ACC112 (cell line): Measurements from ENCODE around the gene SP1.
"Not testable (repeated sequence)": the region's sequence is repeated elsewhere in the genome, so short reads cannot be mapped to it uniquely, and the experiment has no call there.

Experiments
- H2AFZ ChIP-seq: fragments of 200-600 bp; sonication (generic); one replicate; pipeline ENCODE4 v1.6.0; 2017; ENCODE audit warnings: antibody characterized with exemption, low read length; ENCODE audit not compliant: unreplicated experiment
- H3K27ac ChIP-seq: fragments of 200-600 bp; sonication (generic); 2 replicates; pipeline ENCODE4 v1.5.1; 2014; ENCODE audit warnings: low read depth, mild to moderate bottlenecking, antibody characterized with exemption, low read length, moderate library complexity
- H3K27me3 ChIP-seq: fragments of 200-600 bp; sonication (generic); 2 replicates; pipeline ENCODE4 v1.6.1; 2014; ENCODE audit warnings: mild to moderate bottlenecking, antibody characterized with exemption, low read length, moderate library complexity, mixed read lengths; ENCODE audit not compliant: insufficient read depth
- H3K36me3 ChIP-seq: fragments of 200-600 bp; sonication (generic); 2 replicates; pipeline ENCODE4 v1.6.1; 2016; ENCODE audit warnings: mild to moderate bottlenecking, antibody characterized with exemption, low read length, moderate library complexity, mixed read lengths; ENCODE audit not compliant: insufficient read depth
- H3K4me1 ChIP-seq: fragments of 200-600 bp; sonication (generic); one replicate; pipeline ENCODE4 v1.6.1; 2016; ENCODE audit warnings: low read length, mixed read lengths; ENCODE audit not compliant: insufficient read depth, unreplicated experiment, control insufficient read depth
- H3K4me3 ChIP-seq: fragments of 200-600 bp; sonication (generic); 2 replicates; pipeline ENCODE4 v1.5.1; 2014; ENCODE audit warnings: mild to moderate bottlenecking, low read depth, low read length
- H3K79me2 ChIP-seq: fragments of 200-600 bp; sonication (generic); one replicate; pipeline ENCODE4 v1.6.0; 2016; ENCODE audit warnings: low read length; ENCODE audit not compliant: control insufficient read depth, unreplicated experiment, insufficient read depth

The SP1 gene

DNA sequence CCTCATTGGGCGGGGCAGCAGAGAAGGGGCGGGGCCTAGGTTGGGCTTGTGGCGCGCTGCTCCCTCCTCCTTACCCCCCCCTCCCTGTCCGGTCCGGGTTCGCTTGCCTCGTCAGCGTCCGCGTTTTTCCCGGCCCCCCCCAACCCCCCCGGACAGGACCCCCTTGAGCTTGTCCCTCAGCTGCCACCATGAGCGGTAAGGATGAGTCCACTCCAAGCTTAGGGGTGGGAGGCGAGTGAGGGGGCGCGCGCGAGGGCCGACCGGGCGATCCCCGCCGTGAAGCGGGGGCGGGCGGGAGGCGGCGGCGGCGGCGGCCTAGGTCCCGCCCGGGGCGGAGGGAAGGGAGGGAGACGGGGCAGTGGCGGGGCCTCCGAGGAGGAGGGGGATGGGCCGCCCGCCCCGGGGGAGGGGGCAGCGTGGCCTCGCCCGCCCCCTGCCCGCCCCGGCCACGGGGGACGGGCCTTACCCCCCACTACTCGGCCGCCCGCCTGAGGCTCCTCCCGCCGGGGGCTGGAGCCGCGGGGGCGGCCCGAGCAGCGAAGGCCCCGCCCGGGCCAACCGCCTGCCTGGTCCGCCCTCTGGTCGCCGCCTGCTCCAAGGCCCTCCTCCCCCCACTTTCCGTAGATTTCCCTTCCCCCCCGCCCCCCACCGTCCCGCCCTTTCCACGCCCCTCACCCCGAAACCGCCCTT lies at the start of gene SP1:
SP1 (plus strand) TSS at position 73 of the 690 bp plus-strand sequence; CDS start at position 189, 116 bp downstream.
- peak within 1 kb of the TSS; percentile 97 for H3K27ac ChIP-seq
- peak within 1 kb of the TSS; percentile 83 for H2AFZ ChIP-seq
- peak within 1 kb of the TSS; percentile 81 for H3K4me3 ChIP-seq
- peaks cover 40% of the 10 kb centered on the region for H3K79me2 ChIP-seq
- H3K4me1 ChIP-seq, result peaks cover 41% of the 10 kb centered on the region
- peaks cover 17% of the 10 kb centered on the region; the same call in 1 of the 2 replicates for H3K36me3 ChIP-seq
- no peaks in the 10 kb centered on the region for H3K27me3 ChIP-seq

DNA sequence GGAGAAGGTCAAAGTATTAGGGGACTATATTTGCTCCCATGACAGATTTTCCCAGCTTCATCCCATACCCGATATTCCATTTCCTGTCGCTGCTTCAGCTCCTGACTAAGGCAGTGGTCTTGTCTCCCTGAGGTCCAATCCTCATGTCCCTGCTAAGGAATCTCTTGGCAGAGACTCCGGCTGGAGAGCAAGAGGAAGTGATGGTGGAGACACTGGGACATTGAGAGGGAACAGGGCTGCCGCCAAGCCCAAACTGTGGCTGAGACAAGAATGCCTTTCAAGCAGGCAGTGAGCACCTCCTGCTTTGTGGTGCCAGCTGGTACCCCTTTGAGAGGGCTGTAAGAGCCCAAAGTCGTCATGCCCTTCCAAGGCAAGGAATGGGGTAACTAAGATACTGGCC lies 49.3 kb upstream of the SP1 start:
- peaks cover 3% of the 10 kb centered on the region for H3K4me1 ChIP-seq
- no peak overlapping the region for H3K4me3 ChIP-seq
- no peaks in the 10 kb centered on the region for H3K79me2 ChIP-seq
- no peak overlapping the region for H2AFZ ChIP-seq
- H3K27ac ChIP-seq, result no peak overlapping the region
- peaks cover 5% of the 10 kb centered on the region for H3K27me3 ChIP-seq
- no peaks in the 10 kb centered on the region for H3K36me3 ChIP-seq

DNA sequence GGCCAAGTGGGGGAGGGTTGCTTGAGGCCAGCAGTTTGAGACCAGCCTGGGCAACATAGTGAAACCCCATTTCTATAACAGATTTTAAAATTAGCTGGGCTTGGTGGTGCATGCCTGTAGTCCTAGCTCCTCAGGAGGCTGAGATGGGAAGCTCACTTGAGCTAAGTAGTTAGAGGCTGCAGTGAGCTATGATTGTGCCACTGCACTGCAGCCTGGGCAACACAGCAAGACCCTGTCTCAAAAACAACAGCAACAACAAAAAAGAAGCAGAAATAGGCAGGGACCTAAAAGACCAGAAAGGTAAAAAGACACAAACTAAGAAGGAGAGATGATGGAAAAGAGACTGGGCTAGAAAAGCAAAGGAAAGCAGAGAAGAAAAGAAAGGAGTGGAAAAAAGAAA lies 47.6 kb upstream of the SP1 start:
- not testable (repeated sequence) for H3K27ac ChIP-seq, H3K4me1 ChIP-seq, H3K4me3 ChIP-seq, H2AFZ ChIP-seq, H3K36me3 ChIP-seq, H3K79me2 ChIP-seq
- peaks cover 20% of the 10 kb centered on the region for H3K27me3 ChIP-seq

DNA sequence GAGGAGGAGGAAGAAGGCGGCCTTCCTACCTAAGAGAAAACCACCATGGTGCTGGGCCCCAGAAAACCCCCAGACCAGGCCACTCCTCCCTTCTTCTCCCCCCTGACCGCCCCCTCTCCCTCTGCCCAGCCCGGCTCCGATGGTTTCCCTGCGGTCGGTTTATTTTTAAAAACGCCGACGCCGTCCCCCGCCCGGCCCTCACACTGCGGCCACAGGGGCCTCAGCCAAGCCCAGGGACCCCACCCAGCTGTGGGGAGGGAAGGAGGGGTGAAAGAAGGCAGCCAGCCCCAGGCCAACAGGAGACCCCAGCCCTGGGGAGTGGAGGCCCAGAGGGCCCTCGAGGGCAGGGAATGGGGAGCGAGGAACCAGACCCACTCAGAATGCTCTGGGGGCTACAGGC lies 47.2 kb upstream of the SP1 start:
- Histone ChIP-seq H3K4me3 (no peak overlapping the region), H3K27ac (no peak overlapping the region), H3K36me3 (no peaks in the 10 kb centered on the region), H3K4me1 (no peaks in the 10 kb centered on the region), H2AFZ (no peak overlapping the region), H3K79me2 (no peaks in the 10 kb centered on the region), H3K27me3 (peaks cover 24% of the 10 kb centered on the region)

DNA sequence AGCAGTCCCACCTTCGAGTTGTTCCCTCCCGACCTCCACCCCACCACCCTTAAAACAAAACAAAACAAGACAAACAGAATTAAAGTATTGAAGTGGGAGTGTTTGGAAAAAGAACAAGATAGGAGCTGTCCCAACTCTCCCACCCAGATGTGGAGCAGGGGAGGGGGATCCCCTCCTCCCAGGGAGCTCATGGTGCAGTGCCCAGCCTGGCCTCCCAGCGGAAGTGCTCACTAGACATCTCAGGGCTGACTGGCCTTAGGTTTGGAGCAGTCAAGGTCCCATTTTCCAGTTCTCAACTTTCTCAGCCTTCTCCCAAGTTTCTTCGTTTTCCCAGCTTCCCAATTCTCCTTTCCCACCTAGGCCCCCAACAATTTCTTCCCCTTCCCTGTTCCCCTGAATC lies 46.7 kb upstream of the SP1 start:
- peaks cover 29% of the 10 kb centered on the region for H3K27me3 ChIP-seq
- H3K27ac ChIP-seq, result no peak overlapping the region
- no peak overlapping the region for H2AFZ ChIP-seq

DNA sequence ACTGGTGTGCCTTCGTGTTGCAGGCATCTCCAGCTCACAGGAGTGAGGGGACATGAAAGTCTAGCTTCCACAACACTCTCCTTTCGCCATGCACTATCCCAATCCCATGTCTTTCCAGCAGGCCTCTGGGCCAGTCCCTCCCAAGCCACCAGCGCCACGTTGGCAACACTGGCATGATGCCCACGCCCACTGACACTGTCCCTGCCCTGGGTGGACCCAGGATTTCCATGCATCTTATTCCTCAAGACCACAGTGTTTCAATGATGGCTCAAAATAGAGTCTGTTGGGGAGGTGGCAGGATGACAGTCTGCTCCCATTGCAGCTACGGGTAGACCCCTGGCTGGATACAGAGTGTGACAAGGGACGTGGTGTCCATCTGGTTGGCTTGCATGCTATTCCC lies 46.1 kb upstream of the SP1 start:
- Histone ChIP-seq H3K4me3 (no peak overlapping the region), H3K79me2 (no peaks in the 10 kb centered on the region), H3K27me3 (peaks cover 35% of the 10 kb centered on the region), H3K4me1 (no peaks in the 10 kb centered on the region), H3K36me3 (no peaks in the 10 kb centered on the region), H2AFZ (no peak overlapping the region), H3K27ac (no peak overlapping the region)

More for the DNA sequence above, 46.7 kb upstream of the SP1 start:
- no peak overlapping the region for H3K4me3 ChIP-seq
- no peaks in the 10 kb centered on the region for H3K4me1 ChIP-seq
- no peaks in the 10 kb centered on the region for H3K79me2 ChIP-seq
- H3K36me3 ChIP-seq, result no peaks in the 10 kb centered on the region

DNA sequence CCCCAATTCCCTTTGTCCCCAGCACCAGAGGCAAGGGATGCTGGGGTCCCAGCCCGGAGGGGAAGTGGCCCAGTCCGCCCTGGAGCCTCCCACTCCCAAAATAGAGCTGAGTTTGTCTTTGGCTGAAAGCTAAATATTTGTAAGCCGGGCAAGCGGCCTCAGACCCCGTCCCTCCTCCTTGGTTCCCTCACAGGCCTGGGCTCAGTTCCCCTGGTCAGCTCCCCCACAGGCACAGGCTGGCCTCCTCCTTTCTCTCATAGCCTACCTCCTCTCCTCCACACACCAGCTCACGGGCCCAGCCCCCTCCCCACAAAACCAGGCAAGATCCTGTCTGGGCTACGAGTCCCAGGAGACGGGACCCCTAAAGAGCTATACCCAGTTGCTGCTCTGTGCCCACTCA lies 45.2 kb upstream of the SP1 start:
- Histone ChIP-seq H2AFZ (no peak overlapping the region), H3K27me3 (peaks cover 41% of the 10 kb centered on the region), H3K4me3 (no peak overlapping the region), H3K4me1 (no peaks in the 10 kb centered on the region), H3K27ac (no peak overlapping the region), H3K36me3 (no peaks in the 10 kb centered on the region), H3K79me2 (no peaks in the 10 kb centered on the region)

DNA sequence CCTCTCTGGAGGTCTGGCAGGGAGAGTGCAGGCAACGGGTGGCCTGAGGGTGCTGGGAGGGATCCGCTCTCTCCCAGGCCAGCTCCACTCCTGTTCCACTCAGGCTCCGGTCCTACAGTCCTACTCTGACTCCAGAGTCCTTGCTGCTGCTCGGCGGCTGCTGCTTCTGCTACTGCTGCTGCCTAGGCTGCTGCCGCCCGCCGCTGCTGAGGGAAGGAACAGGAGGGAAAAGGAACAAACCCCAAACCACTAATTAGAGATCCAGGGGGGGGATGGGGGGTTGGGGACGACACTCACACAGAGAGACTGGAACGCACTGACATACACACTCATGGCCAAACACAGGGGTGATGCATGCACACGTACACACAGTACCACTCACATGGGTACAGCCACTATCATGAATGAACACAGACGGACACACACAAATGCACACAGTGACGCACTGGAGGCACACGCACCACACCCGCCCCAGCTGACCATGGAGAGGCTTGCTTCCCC lies 43.7 kb upstream of the SP1 start, which contains the start of gene SP7:
SP7 (minus strand) TSS at position 174 of the 501 bp plus-strand sequence. CDS start 708 bp downstream, outside the sequence.
- H3K27ac ChIP-seq, result no peak within 1 kb of the TSS
- H3K36me3 ChIP-seq, result no peaks in the 10 kb centered on the region
- H3K27me3 ChIP-seq, result peaks cover 45% of the 10 kb centered on the region
- no peak within 1 kb of the TSS for H3K4me3 ChIP-seq
- H3K79me2 ChIP-seq, result no peaks in the 10 kb centered on the region
- H3K4me1 ChIP-seq, result no peaks in the 10 kb centered on the region
- H2AFZ ChIP-seq, result no peak within 1 kb of the TSS

DNA sequence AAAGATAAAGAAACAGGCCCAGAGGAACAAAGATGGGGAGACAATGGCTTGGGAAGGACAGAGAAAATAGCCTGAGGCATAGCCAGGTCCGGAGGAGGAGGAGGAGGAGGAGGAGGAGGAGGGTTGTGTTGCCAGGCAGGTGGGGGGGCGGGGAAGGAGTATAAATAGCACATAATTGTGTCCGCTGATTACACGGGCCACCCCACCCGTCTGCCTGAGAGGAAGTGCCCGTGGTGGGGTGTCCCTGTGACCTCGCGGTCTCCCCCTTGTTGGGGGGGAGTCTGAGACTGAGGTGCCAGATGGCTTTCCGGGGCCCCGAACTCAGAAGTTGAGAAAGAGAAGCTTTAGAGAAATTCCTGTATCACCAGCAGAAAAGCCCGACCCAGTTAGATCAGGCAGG lies 42.0 kb upstream of the SP1 start:
- no peak overlapping the region for H3K27ac ChIP-seq
- no peak overlapping the region for H2AFZ ChIP-seq
- no peaks in the 10 kb centered on the region for H3K36me3 ChIP-seq
- H3K4me1 ChIP-seq, result no peaks in the 10 kb centered on the region
- no peaks in the 10 kb centered on the region for H3K79me2 ChIP-seq
- peaks cover 45% of the 10 kb centered on the region for H3K27me3 ChIP-seq
- H3K4me3 ChIP-seq, result no peak overlapping the region

DNA sequence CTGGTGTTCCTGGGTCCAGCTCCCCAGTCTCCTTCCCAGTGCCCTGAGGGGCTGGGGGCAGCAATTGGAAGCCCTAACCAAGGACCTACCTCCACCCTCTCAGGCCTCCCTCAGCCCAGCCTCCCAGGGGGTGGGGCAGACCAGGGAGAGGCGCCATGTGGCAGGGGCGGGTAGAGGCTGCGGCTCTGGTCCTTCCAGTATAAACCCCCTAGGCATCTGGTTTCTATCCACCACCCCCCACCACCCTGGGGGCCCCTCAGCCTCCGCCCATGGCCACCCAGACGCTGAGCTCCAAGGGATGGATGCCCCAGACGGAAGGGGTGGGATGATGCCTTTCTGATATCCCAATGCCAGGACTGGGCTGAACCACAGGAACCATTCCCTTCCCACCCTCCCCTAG lies 41.1 kb upstream of the SP1 start:
- H2AFZ ChIP-seq, result no peak overlapping the region
- H3K27ac ChIP-seq, result no peak overlapping the region
- H3K36me3 ChIP-seq, result no peaks in the 10 kb centered on the region
- no peaks in the 10 kb centered on the region for H3K79me2 ChIP-seq
- H3K4me3 ChIP-seq, result no peak overlapping the region
- peaks cover 45% of the 10 kb centered on the region for H3K27me3 ChIP-seq
- no peaks in the 10 kb centered on the region for H3K4me1 ChIP-seq

DNA sequence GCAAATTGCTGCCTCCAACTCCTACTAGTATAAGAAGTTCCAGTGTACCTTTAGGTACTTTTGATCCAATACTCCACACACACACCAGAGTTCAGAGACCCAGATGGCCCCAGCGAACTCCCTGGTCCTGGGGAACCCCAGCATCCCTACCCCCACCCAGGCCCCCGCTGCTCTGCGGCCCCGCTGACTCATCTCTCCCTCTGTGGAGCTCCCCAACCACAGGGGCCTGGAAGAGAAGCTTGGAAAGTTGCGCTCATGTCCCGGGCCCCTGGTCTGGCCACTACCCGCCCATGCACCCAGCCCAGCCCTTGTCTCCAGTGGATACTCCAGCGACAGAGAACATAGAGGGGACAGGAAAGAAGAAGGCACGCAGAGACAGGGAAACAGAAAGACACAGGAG lies 39.6 kb upstream of the SP1 start:
- Histone ChIP-seq H3K27ac (no peak overlapping the region), H2AFZ (no peak overlapping the region), H3K4me3 (no peak overlapping the region), H3K36me3 (no peaks in the 10 kb centered on the region), H3K4me1 (peaks cover 1% of the 10 kb centered on the region), H3K79me2 (no peaks in the 10 kb centered on the region), H3K27me3 (peaks cover 43% of the 10 kb centered on the region)
